GM23248 (cell line): ENCODE measurements around the gene UBALD2. TPM values are rescaled to one million over a fixed set of nuclear protein-coding genes. Genes with fewer than 3 reads are reported as not detected.

Experiments used
- DNase-seq: peaks from one replicate; pipeline ENCODE4 v3.0.0-alpha.2; 2015
- H2AFZ ChIP-seq: fragments of 200-600 bp; sonication (generic); 2 replicates; pipeline ENCODE4 v1.6.1; 2016; ENCODE audit warnings: antibody characterized with exemption
- H3F3A ChIP-seq: fragments of 200-600 bp; sonication (generic); 2 replicates; pipeline ENCODE4 v1.6.1; 2016; ENCODE audit warnings: mild to moderate bottlenecking, antibody characterized with exemption, mixed run types; ENCODE audit not compliant: insufficient read depth
- H3K27ac ChIP-seq: fragments of 200-600 bp; sonication (generic); 2 replicates; pipeline ENCODE4 v1.5.1; 2016; ENCODE audit warnings: mild to moderate bottlenecking
- H3K27me3 ChIP-seq: fragments of 200-600 bp; sonication (generic); replicated peaks from 2 replicates; pipeline ENCODE4 v1.6.1; 2016; ENCODE audit warnings: mild to moderate bottlenecking; ENCODE audit not compliant: insufficient read depth
- H3K36me3 ChIP-seq: fragments of 200-600 bp; sonication (generic); 2 replicates; pipeline ENCODE4 v1.6.1; 2016; ENCODE audit warnings: low read depth, mild to moderate bottlenecking
- H3K4me1 ChIP-seq: fragments of 200-600 bp; sonication (generic); 2 replicates; pipeline ENCODE4 v1.6.1; 2016; ENCODE audit warnings: mild to moderate bottlenecking; ENCODE audit not compliant: insufficient read depth
- H3K4me2 ChIP-seq: fragments of 200-600 bp; sonication (generic); one replicate; pipeline ENCODE4 v1.6.1; 2016; ENCODE audit warnings: mild to moderate bottlenecking; ENCODE audit not compliant: unreplicated experiment
- H3K4me3 ChIP-seq: fragments of 200-600 bp; sonication (generic); 2 replicates; pipeline ENCODE4 v1.5.1; 2016; ENCODE audit warnings: mild to moderate bottlenecking
- H3K79me2 ChIP-seq: fragments of 200-600 bp; sonication (generic); 2 replicates; pipeline ENCODE4 v1.6.1; 2016; ENCODE audit warnings: mild to moderate bottlenecking; ENCODE audit not compliant: insufficient read depth
- H3K9ac ChIP-seq: fragments of 200-600 bp; sonication (generic); 2 replicates; pipeline ENCODE4 v1.6.1; 2016; ENCODE audit warnings: mild to moderate bottlenecking
- H3K9me2 ChIP-seq: fragments of 200-600 bp; sonication (generic); 2 replicates; pipeline ENCODE4 v1.6.1; 2016; ENCODE audit warnings: mixed run types, mild to moderate bottlenecking, moderate library complexity; ENCODE audit not compliant: insufficient read depth
- H3K9me3 ChIP-seq: fragments of 200-600 bp; sonication (generic); one replicate; pipeline ENCODE4 v1.6.1; 2017; ENCODE audit warnings: low read depth
- H4K20me1 ChIP-seq: fragments of 200-600 bp; sonication (generic); 2 replicates; pipeline ENCODE4 v1.6.0; 2016; ENCODE audit not compliant: insufficient read depth
- EZH2 ChIP-seq: fragments of 200-600 bp; sonication (generic); IDR thresholded peaks from 2 replicates; pipeline ENCODE4 v1.6.1; 2018; ENCODE audit warnings: antibody characterized with exemption, mild to moderate bottlenecking; ENCODE audit not compliant: insufficient read depth, poor library complexity, severe bottlenecking
- EZH2phosphoT487 ChIP-seq: fragments of 200-600 bp; sonication (generic); IDR thresholded peaks from 2 replicates; pipeline ENCODE4 v1.6.1; 2018; ENCODE audit warnings: antibody characterized with exemption, moderate library complexity, mild to moderate bottlenecking, low read depth; ENCODE audit not compliant: insufficient read depth
- WGBS, 2 experiments: methylation state at CpG; one replicate each; pipeline ENCODE4 v1.1.6; 2015 to 2017; ENCODE audit warnings: low lambda C conversion rate in 2 of 2, low coverage in 1 of 2; ENCODE audit errors: missing lambda C conversion rate in 2 of 2; 5-methylcytosine and 5-hydroxymethylcytosine counted together
- in situ Hi-C: fragments of 300-500 bp; cut with MboI; formaldehyde crosslinking; loops from 2 replicates; pipeline ENCODE4 v1.15.0; 2020
- polyA plus RNA-seq: library from polyadenylated mRNA; unstranded; fragments of >200 nt; fragmentation: Nextera tagmentation; extraction: Ambion mirVana; gene quantifications from 2 replicates; pipeline ENCODE4 v1.2.1, GENCODE V29; 2016
- total RNA-seq: library from RNA; depleted of rRNA; stranded (reverse); fragments of >200 nt; shearing (Covaris generic); gene quantifications from 2 replicates; pipeline ENCODE4 v1.2.3, GENCODE V29; 2014

The UBALD2 gene
- total and polyA plus RNA-seq, 2 experiments from 2014 or later = 0.56 to 6.4 TPM

DNA sequence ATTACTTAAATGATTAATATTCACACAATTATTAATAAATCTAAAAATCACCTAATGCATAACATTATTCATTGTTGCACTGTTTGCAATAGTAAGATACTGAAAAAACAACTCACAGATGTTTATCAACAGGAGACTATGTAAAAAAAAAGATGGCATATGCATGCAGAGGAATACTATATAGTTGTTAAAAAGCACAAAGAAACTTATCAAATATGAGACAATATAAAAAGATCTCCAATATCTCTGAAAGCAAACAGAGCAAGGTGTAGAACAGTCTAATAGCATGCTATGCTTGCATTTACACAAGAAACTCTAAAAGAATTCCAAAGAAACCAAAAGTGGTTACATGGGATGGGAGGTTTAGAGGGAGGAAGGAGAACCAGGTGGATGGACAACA, 28.5 kb upstream of the UBALD2 start:
- Histone ChIP-seq H3K9me3 (no peaks in the 10 kb centered on the region), H3K27me3 (peaks cover 24% of the 10 kb centered on the region), H3K4me2 (no peak overlapping the region), H3K79me2 (no peaks in the 10 kb centered on the region), H3K27ac (no peak overlapping the region), H3K36me3 (no peaks in the 10 kb centered on the region), H4K20me1 (no peaks in the 10 kb centered on the region), H3F3A (peaks cover 23% of the 10 kb centered on the region), H2AFZ (no peak overlapping the region), H3K9ac (no peak overlapping the region), H3K4me1 (peaks cover 10% of the 10 kb centered on the region; the same call in 1 of the 2 replicates), H3K4me3 (no peak overlapping the region), H3K9me2 (no peaks in the 10 kb centered on the region)
- in situ Hi-C loops = no loop called here
- TF ChIP-seq EZH2phosphoT487 = no peak
- no peak for TF ChIP-seq EZH2
- no peak for DNase-seq

DNA sequence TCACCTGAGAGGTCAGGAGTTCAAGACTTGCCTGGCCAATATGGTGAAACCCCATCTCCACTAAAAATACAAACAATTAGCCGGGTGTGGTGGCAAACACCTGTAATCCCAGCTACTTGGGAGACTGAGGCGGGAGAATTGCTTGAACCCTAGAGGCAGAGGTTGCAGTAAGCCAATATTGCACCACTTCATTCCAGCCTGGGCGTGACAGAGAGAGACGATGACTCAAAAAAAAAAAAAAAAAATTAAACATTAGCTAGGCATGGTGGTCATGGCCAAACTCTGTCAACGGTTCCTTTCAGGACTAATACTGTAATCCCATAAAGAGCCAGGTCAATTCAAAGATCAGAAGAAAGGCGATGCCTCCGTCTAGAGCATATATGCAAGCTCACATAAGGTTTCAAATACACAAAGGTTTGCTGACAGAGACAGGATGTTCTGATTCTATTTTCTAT, 27.3 kb upstream of the UBALD2 start:
- in situ Hi-C loops = no loop called here
- Histone ChIP-seq H3F3A (peaks cover 10% of the 10 kb centered on the region), H3K27me3 (peaks cover 31% of the 10 kb centered on the region), H3K4me1 (peaks cover 2% of the 10 kb centered on the region; the same call in 1 of the 2 replicates), H2AFZ (no peak overlapping the region), H3K9me2 (no peaks in the 10 kb centered on the region), H3K36me3 (no peaks in the 10 kb centered on the region), H3K9me3 (no peaks in the 10 kb centered on the region), H3K9ac (no peak overlapping the region), H3K4me2 (no peak overlapping the region), H3K79me2 (no peaks in the 10 kb centered on the region), H3K27ac (no peak overlapping the region), H4K20me1 (no peaks in the 10 kb centered on the region), H3K4me3 (no peak overlapping the region)
- peak; percentile 40 for DNase-seq
- WGBS, 2 experiments = 77 to 82% methylated on average over 7 of the region's 7 CpGs
- no peak for TF ChIP-seq EZH2phosphoT487
- no peak for TF ChIP-seq EZH2

DNA sequence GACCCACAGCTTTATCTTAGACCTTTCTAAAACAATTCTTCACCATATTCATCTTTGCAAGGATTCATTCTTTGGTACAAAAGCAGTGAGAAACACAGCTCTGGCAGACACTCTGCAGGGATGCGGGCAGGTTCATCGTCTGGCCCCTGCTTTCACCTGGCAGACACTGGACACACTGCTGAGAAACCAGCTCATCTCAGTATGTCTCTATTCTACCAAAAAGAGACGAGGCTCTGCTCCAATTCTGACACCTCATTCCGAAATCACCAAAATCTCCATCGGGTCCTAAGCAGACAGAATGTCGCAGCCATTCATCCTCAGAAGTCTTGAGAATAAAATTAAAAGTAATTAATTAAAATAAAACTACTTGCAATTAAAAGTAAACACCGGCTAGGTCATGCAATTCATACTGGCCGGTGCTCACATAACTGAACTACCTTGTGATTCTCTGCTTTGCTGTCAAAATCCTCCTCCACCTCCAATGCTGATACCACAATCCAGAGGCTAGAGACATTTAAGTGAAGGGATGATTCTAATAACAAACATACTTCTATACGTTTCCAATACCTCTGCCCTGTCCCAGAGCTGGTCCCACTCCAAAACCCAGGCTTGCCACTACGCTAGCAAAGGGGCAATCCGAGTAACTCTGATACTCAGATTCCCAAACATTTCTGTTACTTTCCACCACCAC, 26.2 kb upstream of the UBALD2 start:
- Histone ChIP-seq H3K79me2 (no peaks in the 10 kb centered on the region), H3K27ac (no peak overlapping the region), H4K20me1 (no peaks in the 10 kb centered on the region), H2AFZ (no peak overlapping the region), H3F3A (peaks cover 8% of the 10 kb centered on the region; the same call in 1 of the 2 replicates), H3K9me2 (no peaks in the 10 kb centered on the region), H3K9me3 (no peaks in the 10 kb centered on the region), H3K4me3 (no peak overlapping the region), H3K9ac (no peak overlapping the region), H3K4me2 (no peak overlapping the region), H3K4me1 (no peaks in the 10 kb centered on the region), H3K36me3 (no peaks in the 10 kb centered on the region), H3K27me3 (peaks cover 37% of the 10 kb centered on the region)
- in situ Hi-C loops = no loop called here
- no peak for DNase-seq
- TF ChIP-seq EZH2 = no peak
- no peak for TF ChIP-seq EZH2phosphoT487
- 38 to 45% methylated on average over 11 of the region's 11 CpGs for WGBS, 2 experiments

DNA sequence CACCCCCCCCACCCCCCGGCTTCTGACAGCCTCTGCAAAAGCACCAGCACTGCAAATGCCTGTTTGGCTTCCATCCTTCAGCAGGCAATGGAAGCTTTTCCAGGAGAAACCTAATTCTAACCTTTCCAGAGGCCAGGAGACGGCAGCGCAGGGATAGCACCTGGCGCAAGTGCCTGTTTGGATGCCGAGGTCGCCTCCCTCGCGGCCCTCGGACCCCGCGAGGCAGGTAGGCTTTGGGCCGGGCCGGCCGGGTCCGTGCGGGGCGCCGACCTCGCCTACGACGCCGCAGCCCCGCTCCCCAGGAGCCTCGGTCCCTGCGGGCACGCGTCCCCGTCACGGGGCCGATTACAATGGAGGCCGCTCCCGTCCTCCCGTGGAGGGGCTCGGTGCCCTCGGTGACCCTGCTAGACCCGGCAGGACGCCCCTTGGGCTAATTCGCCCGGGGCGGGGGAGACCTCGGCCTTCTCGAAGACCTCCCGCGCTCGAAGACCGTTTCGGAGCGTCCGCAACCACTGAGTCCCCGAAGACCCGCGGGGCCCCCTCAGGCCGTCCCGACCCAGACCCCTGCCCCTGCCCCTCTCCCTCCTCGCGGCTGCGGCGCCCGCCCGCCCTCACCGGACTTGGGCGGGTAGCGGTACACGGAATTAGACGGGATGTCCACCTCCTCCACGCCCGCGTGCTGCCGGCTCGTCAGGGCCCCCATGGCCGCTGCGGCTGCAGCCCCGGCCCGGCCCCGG, 25.4 kb upstream of the UBALD2 start:
- Histone ChIP-seq H2AFZ (peak overlapping the region; percentile 68; the same call in 1 of the 2 replicates), H3K4me2 (no peak overlapping the region), H3K79me2 (no peaks in the 10 kb centered on the region), H3K36me3 (no peaks in the 10 kb centered on the region), H3K9me3 (no peaks in the 10 kb centered on the region), H3F3A (peaks cover 8% of the 10 kb centered on the region; the same call in 1 of the 2 replicates), H3K9me2 (no peaks in the 10 kb centered on the region), H3K27me3 (peaks cover 37% of the 10 kb centered on the region), H3K4me1 (no peaks in the 10 kb centered on the region), H4K20me1 (no peaks in the 10 kb centered on the region), H3K9ac (no peak overlapping the region), H3K27ac (no peak overlapping the region), H3K4me3 (peak overlapping the region; percentile 43)
- in situ Hi-C loops = no loop called here
- WGBS, 2 experiments = 6 to 8% methylated on average over 25 to 39 of the region's 75 CpGs
- peak; percentile 16 for DNase-seq
- 0 out of 2 replicates have a peak, but pooled peaks have one; percentile 64 for TF ChIP-seq EZH2phosphoT487
- TF ChIP-seq EZH2 = peak; percentile 87
